ENCODE data around the gene NYNRIN. TPM values are rescaled to one million over a fixed set of nuclear protein-coding genes. Genes with fewer than 3 reads are reported as not detected.
"Not testable (repeated sequence)": the region's sequence is repeated elsewhere in the genome, so short reads cannot be mapped to it uniquely, and the experiment has no call there.

NYNRIN gene
- total and polyA plus RNA-seq, 3 donors from 2014 or later: 21.8 to 22.0 (median 21.8) TPM

DNA sequence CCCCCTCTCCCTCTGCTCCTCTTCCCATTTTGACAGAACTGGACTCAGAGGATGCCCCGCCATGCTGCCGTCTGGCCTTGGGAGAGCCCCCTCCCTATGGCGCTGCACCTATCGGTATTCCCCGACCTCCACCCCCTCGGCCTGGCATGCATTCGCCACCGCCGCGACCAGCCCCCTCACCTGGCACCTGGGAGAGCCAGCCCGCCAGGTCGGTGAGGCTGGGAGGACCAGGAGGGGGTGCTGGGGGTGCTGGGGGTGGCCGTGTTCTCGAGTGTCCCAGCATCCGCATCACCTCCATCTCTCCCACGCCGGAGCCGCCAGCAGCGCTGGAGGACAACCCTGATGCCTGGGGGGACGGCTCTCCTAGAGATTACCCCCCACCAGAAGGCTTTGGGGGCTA lies 29.3 kb upstream of the NYNRIN start:
- DNase-seq: no peak
- intact Hi-C loops (cut with DNase I; ENCODE audit: low total_unique reads): loop anchor here (5.0 kb wide), 1 partner anchor 63 kb away; no protein-coding TSS in a partner anchor
- Histone ChIP-seq H3K27ac (peak overlapping the region in 1 of 2 donors; percentile 80), H3K9me3 (no peaks in the 10 kb centered on the region), H3K36me3 (ENCODE audit: low read depth, missing control alignments) (no peaks in the 10 kb centered on the region), H3K4me1 (peaks cover 16% of the 10 kb centered on the region), H3K27me3 (no peaks in the 10 kb centered on the region), H3K4me3 (no peak overlapping the region)
- TF ChIP-seq, protein P1, sequence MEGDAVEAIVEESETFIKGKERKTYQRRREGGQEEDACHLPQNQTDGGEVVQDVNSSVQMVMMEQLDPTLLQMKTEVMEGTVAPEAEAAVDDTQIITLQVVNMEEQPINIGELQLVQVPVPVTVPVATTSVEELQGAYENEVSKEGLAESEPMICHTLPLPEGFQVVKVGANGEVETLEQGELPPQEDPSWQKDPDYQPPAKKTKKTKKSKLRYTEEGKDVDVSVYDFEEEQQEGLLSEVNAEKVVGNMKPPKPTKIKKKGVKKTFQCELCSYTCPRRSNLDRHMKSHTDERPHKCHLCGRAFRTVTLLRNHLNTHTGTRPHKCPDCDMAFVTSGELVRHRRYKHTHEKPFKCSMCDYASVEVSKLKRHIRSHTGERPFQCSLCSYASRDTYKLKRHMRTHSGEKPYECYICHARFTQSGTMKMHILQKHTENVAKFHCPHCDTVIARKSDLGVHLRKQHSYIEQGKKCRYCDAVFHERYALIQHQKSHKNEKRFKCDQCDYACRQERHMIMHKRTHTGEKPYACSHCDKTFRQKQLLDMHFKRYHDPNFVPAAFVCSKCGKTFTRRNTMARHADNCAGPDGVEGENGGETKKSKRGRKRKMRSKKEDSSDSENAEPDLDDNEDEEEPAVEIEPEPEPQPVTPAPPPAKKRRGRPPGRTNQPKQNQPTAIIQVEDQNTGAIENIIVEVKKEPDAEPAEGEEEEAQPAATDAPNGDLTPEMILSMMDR (IDR thresholded peaks at IDR 0.05): no peak
- no peak for TF ChIP-seq POLR2A (IDR thresholded peaks at IDR 0.05)
- whole genome bisulfite sequencing, 2 donors: 46 to 71% methylated on average over 6 to 17 of the region's 20 CpGs

DNA sequence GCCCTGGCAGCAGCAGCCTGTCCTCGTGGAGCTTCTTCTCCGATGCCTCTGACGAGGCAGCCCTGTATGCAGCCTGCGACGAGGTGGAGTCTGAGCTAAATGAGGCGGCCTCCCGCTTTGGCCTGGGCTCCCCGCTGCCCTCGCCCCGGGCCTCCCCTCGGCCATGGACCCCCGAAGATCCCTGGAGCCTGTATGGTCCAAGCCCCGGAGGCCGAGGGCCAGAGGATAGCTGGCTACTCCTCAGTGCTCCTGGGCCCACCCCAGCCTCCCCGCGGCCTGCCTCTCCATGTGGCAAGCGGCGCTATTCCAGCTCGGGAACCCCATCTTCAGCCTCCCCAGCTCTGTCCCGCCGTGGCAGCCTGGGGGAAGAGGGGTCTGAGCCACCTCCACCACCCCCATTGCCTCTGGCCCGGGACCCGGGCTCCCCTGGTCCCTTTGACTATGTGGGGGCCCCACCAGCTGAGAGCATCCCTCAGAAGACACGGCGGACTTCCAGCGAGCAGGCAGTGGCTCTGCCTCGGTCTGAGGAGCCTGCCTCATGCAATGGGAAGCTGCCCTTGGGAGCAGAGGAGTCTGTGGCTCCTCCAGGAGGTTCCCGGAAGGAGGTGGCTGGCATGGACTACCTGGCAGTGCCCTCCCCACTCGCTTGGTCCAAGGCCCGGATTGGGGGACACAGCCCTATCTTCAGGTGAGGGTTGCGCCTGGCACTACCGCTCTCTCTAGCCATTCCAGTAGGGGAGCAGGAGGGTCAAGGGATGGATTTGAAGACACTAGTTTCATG lies 28.7 kb upstream of the NYNRIN start:
- intact Hi-C loops (cut with DNase I; ENCODE audit: low total_unique reads): loop anchor here (5.0 kb wide), 1 partner anchor 62 kb away; no protein-coding TSS in a partner anchor
- H3K4me1 ChIP-seq: peaks cover 16% of the 10 kb centered on the region

GRCh38 chr14:24370748-24371147 lies 28.1 kb upstream of the NYNRIN start:
- no peak for DNase-seq
- H3K4me3 ChIP-seq: no peak overlapping the region
- no peak overlapping the region for H3K27ac ChIP-seq
- no peaks in the 10 kb centered on the region for H3K9me3 ChIP-seq
- 75 to 94% methylated on average over 1 of the region's 1 CpG for WGBS, 2 donors
- intact Hi-C loops (cut with DNase I; ENCODE audit: low total_unique reads): no loop called here
- peaks cover 10% of the 10 kb centered on the region for H3K4me1 ChIP-seq
- no peak for TF ChIP-seq POLR2A (IDR thresholded peaks at IDR 0.05)
- TF ChIP-seq, protein P1 (IDR thresholded peaks at IDR 0.05): no peak
- no peaks in the 10 kb centered on the region for H3K27me3 ChIP-seq
- no peaks in the 10 kb centered on the region for H3K36me3 ChIP-seq (ENCODE audit: low read depth, missing control alignments)

More for the DNA sequence above, 28.7 kb upstream of the NYNRIN start:
- DNase-seq: no peak
- Histone ChIP-seq H3K27ac (no peak overlapping the region), H3K9me3 (no peaks in the 10 kb centered on the region), H3K4me3 (no peak overlapping the region), H3K27me3 (no peaks in the 10 kb centered on the region), H3K36me3 (ENCODE audit: low read depth, missing control alignments) (no peaks in the 10 kb centered on the region)
- WGBS, 2 donors: 82 to 92% methylated on average over 10 to 31 of the region's 32 CpGs
- TF ChIP-seq POLR2A (IDR thresholded peaks at IDR 0.05): no peak
- TF ChIP-seq, protein P1 (IDR thresholded peaks at IDR 0.05): no peak

- H3K4me1 ChIP-seq: not testable (repeated sequence)
- 92 to 95% methylated on average over 3 of the region's 3 CpGs for WGBS, 2 donors
These were observed 27.2 kb upstream of the NYNRIN start for GRCh38 chr14:24371605-24372004.

DNA sequence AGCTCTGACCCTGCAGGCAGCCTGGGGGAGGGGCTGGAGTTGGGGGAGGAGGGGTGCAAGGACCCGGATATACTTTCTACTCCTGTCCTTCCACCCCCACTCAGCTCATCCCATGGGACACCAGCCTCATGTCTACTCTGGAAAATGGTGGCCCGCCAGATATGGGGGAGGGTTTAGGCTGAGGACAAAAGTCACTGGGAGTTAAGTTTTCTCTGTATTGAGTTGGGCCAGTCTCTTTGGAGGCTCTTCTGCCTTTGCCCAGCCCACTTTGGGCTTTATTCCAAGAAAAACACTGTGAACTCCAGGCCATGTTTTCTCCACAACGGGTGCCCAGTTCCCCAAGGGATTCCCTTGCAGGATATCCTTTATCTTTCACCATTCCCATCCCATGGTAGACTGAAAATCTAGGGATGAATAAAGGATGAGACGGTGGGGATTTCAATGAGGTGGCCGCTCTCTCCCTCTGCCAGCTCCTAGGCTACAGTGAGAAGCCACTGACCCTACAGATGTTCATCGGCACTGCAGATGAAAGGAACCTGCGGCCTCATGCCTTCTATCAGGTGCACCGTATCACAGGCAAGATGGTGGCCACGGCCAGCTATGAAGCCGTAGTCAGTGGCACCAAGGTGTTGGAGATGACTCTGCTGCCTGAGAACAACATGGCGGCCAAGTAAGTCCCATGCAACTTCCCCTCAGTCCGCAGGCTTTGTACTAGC lies 25.9 kb upstream of the NYNRIN start:
- Histone ChIP-seq H3K36me3 (ENCODE audit: low read depth, missing control alignments) (no peaks in the 10 kb centered on the region), H3K4me1 (no peaks in the 10 kb centered on the region), H3K27me3 (no peaks in the 10 kb centered on the region), H3K4me3 (no peak overlapping the region), H3K9me3 (no peaks in the 10 kb centered on the region), H3K27ac (no peak overlapping the region)
- no peak for DNase-seq
- 87 to 89% methylated on average over 11 to 12 of the region's 12 CpGs for WGBS, 2 donors
- intact Hi-C loops (cut with DNase I; ENCODE audit: low total_unique reads): no loop called here
- TF ChIP-seq, protein P1 (IDR thresholded peaks at IDR 0.05): no peak
- TF ChIP-seq POLR2A (IDR thresholded peaks at IDR 0.05): no peak

More at GRCh38 chr14:24371605-24372004, 27.2 kb upstream of the NYNRIN start:
- DNase-seq; H3K9me3 ChIP-seq; H3K27ac ChIP-seq; H3K36me3 ChIP-seq (ENCODE audit: low read depth, missing control alignments); intact Hi-C loops (cut with DNase I; ENCODE audit: low total_unique reads); H3K4me3 ChIP-seq; H3K27me3 ChIP-seq: not testable (repeated sequence)
